B cell (primary cell): ENCODE results near the gene PSMC5. TPM values are rescaled to one million over a fixed set of nuclear protein-coding genes. Genes with fewer than 3 reads are reported as not detected.

ENCODE experiments used
- ATAC-seq: fragments of 200-7000 bp; cut with Tn5 transposase; one replicate; pipeline ENCODE4 v1.10.0; 2021; ENCODE audit warnings: low read depth, mild to moderate bottlenecking, moderate number of reproducible peaks, moderate library complexity
- CTCF ChIA-PET: fragments of 350-600 bp; sonication (Branson Sonifier 250); formaldehyde crosslinking; loops from one replicate; lab custom pipeline; 2021; ENCODE audit warnings: antibody characterized with exemption, inconsistent platforms; lab: Charles Lee
- POLR2A ChIA-PET: fragments of 350-600 bp; sonication (Branson Sonifier 250); formaldehyde crosslinking; loops from one replicate; lab custom pipeline; 2021; ENCODE audit warnings: antibody characterized with exemption; lab: Charles Lee
- DNase-seq: peaks from one replicate; pipeline ENCODE4 v3.0.0; 2013
- H2AFZ ChIP-seq: 2 replicates; pipeline ENCODE4 v1.6.1; 2012; ENCODE audit warnings: mild to moderate bottlenecking, low read depth, low read length; ENCODE audit not compliant: insufficient read depth, poor library complexity, severe bottlenecking
- H3K27ac ChIP-seq, 2 donors: 1 replicate in 1 of 2; 2 replicates in 1 of 2; pipeline ENCODE4 v1.5.1; 2012 to 2013; ENCODE audit warnings: low read length in 2 of 2, mild to moderate bottlenecking in 2 of 2, moderate library complexity in 1 of 2
- H3K27me3 ChIP-seq, 4 experiments: fragments of 200-600 bp in 1 of 4; sonication (generic) in 1 of 4; replicated peaks in 1 of 4; 1 replicate in 2 of 4; 2 replicates in 2 of 4; pipeline versions ENCODE4 v1.6.1 to v1.7.0; 2013 to 2016; ENCODE audit warnings: low read length in 3 of 4, mild to moderate bottlenecking in 2 of 4, mixed read lengths in 1 of 4, moderate library complexity in 1 of 4; ENCODE audit not compliant: insufficient read depth in 4 of 4, control insufficient read depth in 3 of 4; ENCODE audit errors: control extremely low read depth in 1 of 4
- H3K36me3 ChIP-seq, 2 experiments: replicated peaks in 1 of 2; 1 replicate in 1 of 2; 2 replicates in 1 of 2; pipeline versions ENCODE4 v1.6.1 to v1.7.1; 2013; ENCODE audit warnings: low read length in 1 of 2; ENCODE audit not compliant: insufficient read depth in 2 of 2, control insufficient read depth in 1 of 2; ENCODE audit errors: control extremely low read depth in 1 of 2, extremely low read depth in 1 of 2
- H3K4me1 ChIP-seq, 2 donors: fragments of 200-600 bp in 1 of 2; sonication (generic) in 1 of 2; 1 replicate in 1 of 2; 2 replicates in 1 of 2; pipeline versions ENCODE4 v1.5.1 to v1.6.1; 2013 to 2017; ENCODE audit warnings: low read length in 2 of 2; ENCODE audit not compliant: control insufficient read depth in 2 of 2, insufficient read depth in 2 of 2
- H3K4me2 ChIP-seq: replicated peaks from 2 replicates; pipeline ENCODE3; 2012; ENCODE audit warnings: mild to moderate bottlenecking, low read depth, low read length; ENCODE audit not compliant: poor library complexity, severe bottlenecking
- H3K4me3 ChIP-seq, 5 experiments: fragments of 200-600 bp in 1 of 5; sonication (generic) in 1 of 5; 1 replicate in 3 of 5; 2 replicates in 2 of 5; pipeline versions ENCODE4 v1.5.1 to v1.7.0; 2011 to 2016; ENCODE audit warnings: low read length in 4 of 5, mild to moderate bottlenecking in 4 of 5, low read depth in 2 of 5, control low read depth in 1 of 5, moderate library complexity in 1 of 5; ENCODE audit not compliant: insufficient read depth in 1 of 5; ENCODE audit errors: control extremely low read depth in 1 of 5, extremely low read depth in 1 of 5
- H3K79me2 ChIP-seq: fragments of 200-600 bp; sonication (generic); one replicate; pipeline ENCODE4 v1.6.0; 2016; ENCODE audit warnings: low read length; ENCODE audit not compliant: control insufficient read depth, insufficient read depth
- H3K9ac ChIP-seq: fragments of 200-600 bp; sonication (generic); 2 replicates; pipeline ENCODE4 v1.6.1; 2017; ENCODE audit warnings: mild to moderate bottlenecking, low read length, moderate library complexity
- H3K9me3 ChIP-seq, 3 donors: one replicate each; pipeline versions ENCODE4 v1.6.1 to v1.7.1; 2013; ENCODE audit warnings: low read length in 2 of 3; ENCODE audit not compliant: control insufficient read depth in 2 of 3, insufficient read depth in 1 of 3; ENCODE audit errors: control extremely low read depth in 1 of 3
- H4K20me1 ChIP-seq: 2 replicates; pipeline ENCODE4 v1.6.0; 2012; ENCODE audit warnings: mild to moderate bottlenecking, low read length; ENCODE audit not compliant: insufficient read depth, control insufficient read depth, poor library complexity, severe bottlenecking
- H3K27ac Mint-ChIP-seq: one replicate; pipeline ENCODE4 v1.8.0; 2021; ENCODE audit warnings: mixed read lengths
- H3K27me3 Mint-ChIP-seq: one replicate; pipeline ENCODE4 v1.8.0; 2021; ENCODE audit warnings: mixed read lengths
- H3K4me1 Mint-ChIP-seq: one replicate; pipeline ENCODE4 v1.8.0; 2021; ENCODE audit warnings: mixed read lengths
- H3K4me3 Mint-ChIP-seq: one replicate; pipeline ENCODE4 v1.8.0; 2021; ENCODE audit warnings: mixed read lengths
- H3K9me3 Mint-ChIP-seq: one replicate; pipeline ENCODE4 v1.8.0; 2022; ENCODE audit warnings: mixed read lengths; ENCODE audit not compliant: insufficient read depth
- CTCF ChIP-seq: fragments of 200-600 bp; IDR thresholded peaks from one replicate; pipeline ENCODE4 v1.8.0; 2022; ENCODE audit warnings: antibody characterized with exemption, mild to moderate bottlenecking
- EZH2 ChIP-seq: IDR thresholded peaks from 2 replicates; pipeline ENCODE4 v1.6.1; 2012; ENCODE audit warnings: borderline replicate concordance, low read depth, mild to moderate bottlenecking, moderate library complexity, low read length; ENCODE audit not compliant: insufficient read depth, poor library complexity, severe bottlenecking
- WGBS: methylation state at CpG from one replicate; pipeline ENCODE4 v1.1.5; 2013; ENCODE audit warnings: missing lambda C conversion rate; ENCODE audit not compliant: insufficient coverage; 5-methylcytosine and 5-hydroxymethylcytosine counted together
- intact Hi-C: fragments of 100-400 bp; cut with micrococcal nuclease; formaldehyde crosslinking; loops from one replicate; pipeline ENCODE4 v1.10.0; 2022
- polyA minus RNA-seq: library from RNA; depleted of rRNA, polyadenylated mRNA; stranded (reverse); fragments of >200 nt; gene quantifications from 2 replicates; pipeline ENCODE4 v1.2.3, GENCODE V29; 2012
- polyA plus RNA-seq: library from polyadenylated mRNA; depleted of rRNA; stranded (reverse); fragments of >200 nt; gene quantifications from 2 replicates; pipeline ENCODE4 v1.2.3, GENCODE V29; 2012
- total RNA-seq, 2 donors: library from RNA; stranded (reverse); fragments of 120-200 nt in 1 of 2; gene quantifications; 1 replicate in 1 of 2; 2 replicates in 1 of 2; pipeline versions ENCODE4 v1.2.3 to v1.2.4, GENCODE V29; 2013 to 2022

The PSMC5 gene
- 84.7 and 87.1 TPM in 2 replicates for total RNA-seq
- total RNA-seq (2013): 25.4 TPM
- 104 and 113 TPM in 2 replicates for polyA plus RNA-seq
- polyA minus RNA-seq: 16.7 and 27.3 TPM in 2 replicates

- Histone ChIP-seq H3K27ac (peak within 1 kb of the TSS; percentile 70 to 92), H3K4me2 (peak within 1 kb of the TSS; percentile 87), H3K9me3 (no peaks in the 10 kb centered on the region), H3K4me1 (peaks cover 38 to 53% of the 10 kb centered on the region in 2 donors), H3K27me3 (no peaks in the 10 kb centered on the region), H3K36me3 (peaks cover 2 to 67% of the 10 kb centered on the region in 2 experiments), H2AFZ (peak within 1 kb of the TSS; percentile 92), H4K20me1 (peaks cover 5% of the 10 kb centered on the region), H3K4me3 (peak within 1 kb of the TSS; percentile 78 to 92 (median 81)), H3K79me2 (peaks cover 54% of the 10 kb centered on the region), H3K9ac (peak within 1 kb of the TSS; percentile 80)
- ATAC-seq: peak; percentile 95
- intact Hi-C loops: loop anchor here (1.0 to 5.0 kb wide), 8 partner anchors 16 to 680 kb away; partner anchors contain the start of genes CCDC47, CEP95, DDX5 and ERN1
- Mint-ChIP-seq H3K4me3 (peak within 1 kb of the TSS; percentile 98), H3K27ac (peak within 1 kb of the TSS; percentile 98), H3K4me1 (peaks cover 73% of the 10 kb centered on the region), H3K27me3 (no peaks in the 10 kb centered on the region), H3K9me3 (no peaks in the 10 kb centered on the region)
- POLR2A ChIA-PET: interaction anchor here (0.6 to 2.7 kb wide), 5 partner anchors 16 to 678 kb away, joined by 3 to 23 read pairs (median 6); partner anchors contain the start of genes CCDC47, DDX42, LIMD2 and SMARCD2
- WGBS: 0% methylated on average over 52 of the region's 58 CpGs
- CTCF ChIA-PET: interaction anchor here (0.6 to 3.3 kb wide), 5 partner anchors 13 to 277 kb away, joined by 3 to 15 read pairs (median 4); partner anchors contain the start of gene DCAF7
- TF ChIP-seq EZH2: no peak
- peak; percentile 72 for TF ChIP-seq CTCF
- peak; percentile 98 for DNase-seq
These were observed at the start of gene PSMC5, which contains the start of gene FTSJ3 for GRCh38 chr17:63827002-63827800. Gene PSMC5, plus strand, starts transcription at chr17:63827431. Its CDS starts 60 bp downstream, at chr17:63827491. Gene FTSJ3, minus strand, starts transcription at chr17:63827663. Its CDS starts 761 bp downstream, at chr17:63826902.
